Breast epithelium (tissue), 3 donors: Measurements from ENCODE around the gene GPR37L1.

Experiments
- CTCF ChIP-seq, 3 donors: fragments of 450-650 bp; IDR thresholded peaks; one replicate each; pipeline ENCODE4 v1.5.1; 2016 to 2017; ENCODE audit warnings: antibody characterized with exemption in 3 of 3, mild to moderate bottlenecking in 3 of 3, moderate library complexity in 3 of 3
- POLR2A ChIP-seq: fragments of 450-650 bp; IDR thresholded peaks from one replicate; pipeline ENCODE4 v1.6.1; 2016; ENCODE audit warnings: antibody characterized with exemption, mild to moderate bottlenecking, moderate library complexity
- POLR2AphosphoS5 ChIP-seq, 3 donors: sonication (generic); formaldehyde crosslinking; IDR thresholded peaks; one replicate each; pipeline ENCODE4 v1.6.1; 2017; ENCODE audit warnings: antibody characterized with exemption in 3 of 3

- TF ChIP-seq CTCF (IDR thresholded peaks at IDR 0.05) (no peak), POLR2A (no peak), POLR2AphosphoS5 (IDR thresholded peaks at IDR 0.05) (no peak)
These were observed 10.8 kb downstream of the GPR37L1 start for GRCh38 chr1:202133496-202133895.
